CD4-positive, alpha-beta T cell treated with Interleukin-12 subunit alpha and Interleukin-12 subunit beta, for 1 hour (primary cell): Measurements from ENCODE around the gene CDC42EP5.
"Not testable (repeated sequence)": the region's sequence is repeated elsewhere in the genome, so short reads cannot be mapped to it uniquely, and the experiment has no call there.

Source experiments
- DNase-seq: peaks from one replicate; pipeline ENCODE4 v3.0.0-alpha.2; 2020

Gene CDC42EP5

GRCh38 chr19:54446349-54446748 lies 26.7 kb downstream of the CDC42EP5 start:
- DNase-seq = not testable (repeated sequence)

GRCh38 chr19:54444737-54445136 lies 28.4 kb downstream of the CDC42EP5 start:
- no peak for DNase-seq

- no peak for DNase-seq
These were observed 32.5 kb downstream of the CDC42EP5 start for GRCh38 chr19:54440641-54441040.

GRCh38 chr19:54439174-54439851 lies 33.8 kb downstream of the CDC42EP5 start:
- no peak for DNase-seq

- DNase-seq = no peak
These were observed 36.4 kb downstream of the CDC42EP5 start for GRCh38 chr19:54436628-54437252.

DNA sequence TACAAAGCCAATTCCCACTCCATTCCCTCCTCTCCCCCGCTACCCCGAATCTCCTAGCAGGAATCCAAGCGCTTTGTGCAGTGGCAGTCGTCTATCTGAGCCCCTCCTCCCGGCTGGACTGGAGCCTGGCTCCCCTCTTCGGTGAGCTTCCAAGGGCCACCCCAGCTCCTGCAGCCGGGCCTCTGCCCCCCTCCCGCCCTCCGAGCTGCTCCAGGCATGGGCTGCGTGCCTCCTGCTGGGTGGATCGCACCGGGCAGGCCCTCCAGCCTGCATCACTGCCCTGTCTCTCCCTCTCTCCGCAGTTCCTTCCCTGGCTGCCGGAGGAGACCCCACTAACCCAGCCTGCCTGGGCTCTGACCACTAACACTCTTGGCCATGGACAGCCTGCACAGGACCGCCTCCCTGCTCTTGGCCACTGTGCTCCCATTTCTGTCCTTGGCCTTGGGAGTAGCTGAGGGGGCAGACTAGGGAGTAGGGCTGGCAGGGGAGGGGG lies 37.0 kb downstream of the CDC42EP5 start:
- no peak for DNase-seq

DNA sequence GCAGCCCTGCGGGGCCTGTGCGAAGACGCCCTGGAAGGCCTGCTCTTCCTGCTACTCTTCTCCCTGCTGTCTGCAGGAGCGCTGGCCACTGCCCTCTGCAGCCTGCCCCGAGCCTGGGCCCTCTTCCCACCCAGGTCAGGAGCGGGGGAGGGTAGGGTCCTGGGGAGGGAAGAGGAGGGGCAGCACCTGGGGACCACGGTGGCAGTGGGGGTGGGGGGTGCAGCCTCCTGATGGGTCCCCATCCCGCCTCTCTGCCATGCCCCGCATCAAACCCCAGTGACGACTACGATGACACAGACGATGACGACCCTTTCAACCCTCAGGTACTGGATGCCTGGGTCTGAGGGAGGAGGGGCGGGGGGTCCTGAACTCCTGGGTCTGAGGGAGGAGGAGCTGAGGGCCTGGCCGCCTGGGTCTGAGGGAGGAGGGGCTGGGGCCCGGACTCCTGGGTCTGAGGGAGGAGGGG lies 37.5 kb downstream of the CDC42EP5 start:
- DNase-seq = no peak

DNA sequence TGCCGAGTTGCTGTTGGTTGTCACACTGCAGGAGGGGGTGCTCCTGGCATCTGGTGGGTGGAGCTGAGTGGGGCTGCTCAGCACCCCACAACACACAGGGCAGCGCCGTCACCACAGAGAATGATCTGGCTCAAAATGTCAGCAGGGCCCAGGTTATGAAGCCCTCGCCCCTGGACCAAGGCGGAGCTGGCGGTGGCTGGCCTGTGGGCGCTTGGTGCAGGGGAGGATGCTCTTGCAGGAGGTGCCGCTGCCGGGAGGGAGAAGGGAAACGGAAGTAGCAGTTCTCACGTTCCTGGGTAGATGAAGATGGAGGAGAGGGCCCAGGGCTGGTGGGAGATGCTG lies 38.3 kb downstream of the CDC42EP5 start:
- no peak for DNase-seq

DNA sequence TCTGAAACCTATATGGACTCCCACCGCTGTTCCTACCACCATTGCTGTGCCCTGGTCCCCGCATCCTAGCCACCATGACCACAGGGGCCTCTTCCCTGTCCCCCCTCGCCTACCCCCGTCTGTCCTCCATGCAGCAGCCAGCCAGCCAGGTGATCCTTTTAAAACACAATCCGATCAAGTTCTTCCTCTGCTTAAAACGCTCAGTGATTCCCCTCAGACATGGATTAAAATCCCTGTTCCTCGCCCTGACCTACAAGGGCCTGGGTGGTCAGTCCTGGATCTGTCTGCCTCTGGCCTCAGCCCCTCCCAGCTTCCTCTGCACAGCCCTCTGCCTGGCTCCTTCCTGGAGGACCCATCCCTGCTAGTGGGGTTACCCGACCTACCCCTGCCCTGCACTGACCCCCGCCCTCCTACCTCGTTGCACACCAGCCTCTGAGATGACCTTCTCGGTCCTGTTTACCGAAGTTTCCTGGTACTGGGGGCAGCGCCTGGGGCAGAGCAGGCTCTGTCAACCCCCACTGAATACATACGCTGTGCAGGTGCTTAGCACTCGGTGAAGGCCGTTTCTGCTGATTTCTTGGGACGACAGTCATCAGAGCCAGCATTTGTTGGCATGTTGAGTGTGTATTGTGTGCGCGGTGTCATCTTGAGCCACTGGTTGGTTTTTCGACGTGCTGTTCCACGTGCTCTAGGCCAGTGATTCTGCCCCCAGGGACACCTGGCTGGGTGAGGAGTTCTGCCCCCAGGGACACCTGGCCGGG lies 38.8 kb downstream of the CDC42EP5 start:
- no peak for DNase-seq

DNA sequence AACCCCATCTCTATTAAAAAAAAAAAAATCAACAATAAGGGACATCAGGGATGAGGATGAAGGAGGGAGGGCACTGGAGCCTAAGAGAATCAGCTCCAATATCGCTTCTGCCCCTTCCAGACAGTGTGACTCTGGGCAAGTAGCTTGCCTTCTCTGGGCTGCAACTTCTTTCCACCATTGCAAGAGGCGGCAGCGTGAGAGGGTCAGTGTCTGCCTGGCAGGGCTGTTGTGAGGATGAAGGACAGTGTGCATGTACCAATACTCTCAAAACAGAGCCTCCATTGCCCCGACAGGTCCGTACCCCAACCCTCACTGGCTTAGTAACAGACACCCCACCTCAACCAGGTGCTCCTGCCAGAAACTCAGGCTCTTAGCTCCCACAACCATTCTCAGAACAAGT lies 39.4 kb downstream of the CDC42EP5 start:
- no peak for DNase-seq

DNA sequence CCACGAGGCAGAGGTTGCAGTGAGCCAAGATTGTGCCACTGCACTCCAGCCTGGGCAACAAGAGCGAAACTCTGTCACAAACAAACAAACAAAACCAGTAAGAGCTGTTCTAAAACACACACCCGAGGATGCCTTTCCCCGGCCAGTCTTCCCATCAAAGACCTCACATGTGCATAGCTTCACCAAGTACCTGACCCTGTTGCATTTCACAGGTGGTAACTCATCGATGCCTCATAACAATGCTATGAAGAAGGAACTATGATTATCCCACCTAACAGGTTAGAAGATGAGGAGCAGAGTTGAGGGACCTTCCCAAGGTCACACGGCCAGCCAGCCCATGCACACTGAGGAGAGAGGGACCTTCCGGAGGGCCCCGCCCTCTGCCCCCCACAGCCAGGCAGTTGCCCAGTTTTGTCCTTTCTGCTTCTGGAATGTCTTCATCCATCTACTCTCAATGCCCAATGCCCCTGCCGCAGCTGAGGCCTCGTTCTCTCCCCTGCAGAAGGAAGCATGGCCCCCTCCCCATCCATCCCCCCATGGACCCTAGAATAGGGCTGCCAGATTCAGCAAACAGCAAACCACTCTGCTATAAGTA lies 40.9 kb downstream of the CDC42EP5 start:
- DNase-seq = no peak

DNA sequence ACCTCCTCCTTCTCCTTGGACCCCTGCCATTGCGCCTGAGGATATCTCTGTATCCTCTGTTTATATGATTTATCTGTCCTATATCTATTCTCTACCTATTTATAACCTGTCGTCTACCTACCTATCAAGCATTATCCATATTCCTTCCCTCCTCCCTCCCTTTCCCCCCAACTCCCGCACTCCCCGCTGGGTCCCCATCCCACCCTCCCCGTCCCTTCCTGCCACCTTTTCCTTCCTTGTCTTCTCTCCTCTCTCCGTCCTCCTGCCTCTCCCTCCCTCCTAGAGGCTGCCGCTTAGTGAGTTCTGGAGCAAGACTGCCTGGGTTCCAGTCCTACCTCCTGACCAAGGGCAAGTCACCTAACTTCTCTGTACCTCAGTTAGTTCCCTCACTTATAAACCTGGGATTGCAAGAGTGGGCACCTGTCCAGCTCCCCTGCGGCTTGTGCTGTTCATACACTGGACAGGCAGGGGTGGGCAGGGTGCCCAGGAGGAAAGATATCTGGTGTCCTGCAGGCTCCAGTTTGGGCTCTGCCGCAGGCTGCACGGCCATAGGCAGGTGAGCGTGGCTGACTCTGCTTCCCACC lies 41.7 kb downstream of the CDC42EP5 start:
- DNase-seq = no peak

GRCh38 chr19:54430306-54431254 lies 42.5 kb downstream of the CDC42EP5 start:
- peak; percentile 48 for DNase-seq

GRCh38 chr19:54429545-54430227 lies 43.4 kb downstream of the CDC42EP5 start:
- no peak for DNase-seq

GRCh38 chr19:54429176-54429495 lies 44.0 kb downstream of the CDC42EP5 start:
- no peak for DNase-seq

DNA sequence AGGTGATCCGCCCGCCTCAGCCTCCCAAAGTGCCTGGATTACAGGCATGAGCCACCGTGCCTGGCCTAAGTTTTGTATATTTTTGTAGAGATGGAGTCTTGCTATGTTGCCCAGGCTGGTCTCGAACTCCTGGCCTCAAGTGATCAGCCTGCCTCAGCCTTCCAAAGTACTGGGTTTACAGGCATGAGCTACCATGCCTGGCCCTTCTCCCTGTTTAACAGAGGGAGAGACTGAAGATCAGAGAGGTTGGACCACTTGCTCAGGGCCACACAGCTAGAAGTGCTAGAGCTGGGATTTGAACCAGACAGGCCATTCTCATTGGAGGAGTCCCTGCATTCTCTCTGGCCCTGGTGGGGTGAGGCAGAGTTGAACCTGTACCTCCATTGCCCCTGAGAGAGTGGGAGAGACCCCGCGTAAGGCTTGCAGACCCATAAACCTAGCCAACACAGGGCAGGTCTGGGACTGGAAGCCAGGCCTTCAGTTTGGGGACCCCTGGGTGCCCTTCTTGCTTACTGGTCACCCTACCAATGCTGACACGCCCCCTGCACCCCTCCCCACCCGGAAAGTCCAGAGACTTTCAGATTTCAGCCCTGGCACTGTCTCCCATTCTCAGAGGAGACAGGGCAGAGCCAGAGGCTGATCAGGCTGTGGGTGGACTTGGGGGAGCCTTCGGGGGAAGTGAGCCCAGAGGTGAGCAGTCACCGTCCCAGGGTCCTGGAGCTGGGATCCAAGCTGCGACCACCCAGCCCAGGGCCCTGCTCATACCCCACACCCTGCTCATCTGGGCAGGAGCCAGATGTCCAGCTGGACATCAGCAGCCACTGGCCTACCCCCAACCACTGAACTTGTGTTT lies 44.5 kb downstream of the CDC42EP5 start:
- no peak for DNase-seq

DNA sequence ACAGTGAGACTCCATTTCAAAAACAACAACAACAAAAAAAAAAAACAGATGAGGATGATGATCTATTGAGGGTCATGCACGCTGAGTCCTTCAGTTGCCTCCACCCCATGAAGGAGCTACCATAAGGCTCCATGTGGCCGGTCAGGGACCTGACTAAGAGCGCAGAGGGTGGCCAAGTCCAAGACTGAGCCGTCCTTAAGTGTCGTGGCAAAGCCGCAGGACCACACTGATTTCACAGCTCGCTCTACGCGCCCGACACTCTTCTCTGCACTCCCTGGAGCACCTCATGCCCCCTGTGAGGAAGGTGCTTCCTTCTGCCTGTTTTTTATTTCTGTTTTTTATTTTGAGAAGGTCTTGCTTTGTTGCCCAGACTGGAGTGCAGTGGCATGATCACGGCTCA lies 45.5 kb downstream of the CDC42EP5 start:
- no peak for DNase-seq

GRCh38 chr19:54426291-54426931 lies 46.7 kb downstream of the CDC42EP5 start:
- no peak for DNase-seq

- no peak for DNase-seq
These were observed 47.7 kb downstream of the CDC42EP5 start for GRCh38 chr19:54425382-54425723.
